ENCODE data around the gene TNFRSF19.
A peak's percentile ranks its signal among the peaks of the same experiment; 100 is the strongest.
"Not testable (repeated sequence)": the region's sequence is repeated elsewhere in the genome, so short reads cannot be mapped to it uniquely, and the experiment has no call there.

The TNFRSF19 gene

GRCh38 chr13:23570099-23570920 lies at the start of gene TNFRSF19:
Gene TNFRSF19 (plus strand): TSS chr13:23570412. CDS start chr13:23590184, 19,772 bp downstream.
- DNase-seq: peak; percentile 51

GRCh38 chr13:23529926-23530325 lies 40.3 kb upstream of the TNFRSF19 start:
- not testable (repeated sequence) for DNase-seq

- no peak for DNase-seq
These were observed 38.8 kb upstream of the TNFRSF19 start for GRCh38 chr13:23531446-23531845.

- DNase-seq: no peak
These were observed 36.1 kb upstream of the TNFRSF19 start for GRCh38 chr13:23534090-23534489.

GRCh38 chr13:23541221-23541824 lies 28.9 kb upstream of the TNFRSF19 start:
- no peak for DNase-seq

- no peak for DNase-seq
These were observed 25.5 kb upstream of the TNFRSF19 start for GRCh38 chr13:23544668-23545067.

- DNase-seq: no peak
These were observed 23.1 kb upstream of the TNFRSF19 start for GRCh38 chr13:23547000-23547590.

- DNase-seq: no peak
These were observed 20.5 kb upstream of the TNFRSF19 start for GRCh38 chr13:23549724-23550123.

- DNase-seq: no peak
These were observed 20.0 kb upstream of the TNFRSF19 start for GRCh38 chr13:23550163-23550562.

GRCh38 chr13:23551213-23552008 lies 18.8 kb upstream of the TNFRSF19 start:
- no peak for DNase-seq

- no peak for DNase-seq
These were observed 18.0 kb upstream of the TNFRSF19 start for GRCh38 chr13:23552171-23552570.

GRCh38 chr13:23552661-23553060 lies 17.6 kb upstream of the TNFRSF19 start:
- DNase-seq: no peak

- no peak for DNase-seq
These were observed 16.2 kb upstream of the TNFRSF19 start for GRCh38 chr13:23554000-23554399.

- no peak for DNase-seq
These were observed 13.2 kb upstream of the TNFRSF19 start for GRCh38 chr13:23557043-23557442.

GRCh38 chr13:23557733-23558132 lies 12.5 kb upstream of the TNFRSF19 start:
- DNase-seq: no peak

GRCh38 chr13:23558675-23559536 lies 11.3 kb upstream of the TNFRSF19 start:
- peak; percentile 67 for DNase-seq

- no peak for DNase-seq
These were observed 9.6 kb upstream of the TNFRSF19 start for GRCh38 chr13:23560571-23561089.

GRCh38 chr13:23561261-23561660 lies 9.0 kb upstream of the TNFRSF19 start:
- no peak for DNase-seq

- no peak for DNase-seq
These were observed 6.9 kb upstream of the TNFRSF19 start for GRCh38 chr13:23563085-23563845.

- no peak for DNase-seq
These were observed 2.2 kb upstream of the TNFRSF19 start for GRCh38 chr13:23567906-23568460.

- DNase-seq: no peak
These were observed 706 bp downstream of the TNFRSF19 start for GRCh38 chr13:23570921-23571315.
